T-helper 22 cell (primary cell): ENCODE results near the gene ALPG.
"Not testable (repeated sequence)": the region's sequence is repeated elsewhere in the genome, so short reads cannot be mapped to it uniquely, and the experiment has no call there.

ENCODE experiments used
- DNase-seq: peaks from one replicate; pipeline ENCODE4 v3.0.0-alpha.2; 2020; ENCODE audit warnings: low read depth

ALPG gene

DNA sequence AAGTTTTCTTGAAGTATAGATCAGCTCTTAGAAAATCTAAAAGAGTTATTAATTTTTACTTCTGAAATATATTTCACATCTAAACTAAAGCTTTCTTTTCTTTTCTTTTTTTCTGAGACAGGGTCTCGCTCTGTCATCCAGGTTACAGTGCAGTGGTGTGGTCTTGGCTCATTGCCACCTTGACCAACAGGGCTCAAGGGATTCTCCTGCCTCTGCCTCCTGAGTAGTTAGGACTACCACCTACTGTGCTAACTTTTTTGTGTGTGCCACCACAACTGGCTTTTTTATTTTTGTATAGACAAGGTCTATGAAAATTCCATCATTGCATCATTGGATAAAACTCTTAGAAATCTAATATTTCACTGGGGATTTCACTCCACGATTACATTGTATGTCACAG, 10.0 kb upstream of the ALPG start:
- DNase-seq = no peak

DNA sequence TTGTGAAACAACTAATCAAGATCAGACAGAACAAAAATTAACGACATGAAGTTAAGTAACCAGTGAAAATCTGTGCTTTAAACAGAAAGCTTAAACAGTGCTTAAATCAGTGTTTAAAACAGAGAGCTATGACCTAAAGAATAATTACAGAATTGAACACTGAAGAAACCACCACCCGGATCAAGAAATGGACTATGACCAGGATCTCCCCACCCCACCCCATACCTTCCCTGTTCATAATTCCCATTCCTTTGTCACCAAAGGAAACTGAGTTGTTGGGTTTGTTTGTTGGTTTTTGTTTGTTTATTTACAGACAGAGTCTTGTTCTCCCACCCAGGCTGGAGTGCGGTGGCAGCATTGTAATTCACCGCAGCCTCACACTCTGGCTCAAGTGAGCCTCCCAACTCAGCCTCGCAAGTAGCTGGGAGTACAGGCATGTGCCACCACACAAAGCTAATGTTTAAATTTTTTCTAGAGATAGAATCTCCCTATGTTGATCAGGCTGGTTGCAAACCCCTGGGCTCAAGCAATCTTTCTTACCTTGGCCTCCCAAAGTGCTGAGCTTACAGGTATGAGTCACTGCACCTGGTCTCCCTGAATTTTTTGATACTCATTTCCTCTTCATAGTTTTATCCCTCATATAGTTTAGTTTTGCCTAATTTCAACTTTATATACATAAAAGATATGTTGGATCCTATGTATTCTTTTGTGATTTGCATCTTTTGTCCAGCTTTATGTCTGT, 8.2 kb upstream of the ALPG start:
- no peak for DNase-seq

DNA sequence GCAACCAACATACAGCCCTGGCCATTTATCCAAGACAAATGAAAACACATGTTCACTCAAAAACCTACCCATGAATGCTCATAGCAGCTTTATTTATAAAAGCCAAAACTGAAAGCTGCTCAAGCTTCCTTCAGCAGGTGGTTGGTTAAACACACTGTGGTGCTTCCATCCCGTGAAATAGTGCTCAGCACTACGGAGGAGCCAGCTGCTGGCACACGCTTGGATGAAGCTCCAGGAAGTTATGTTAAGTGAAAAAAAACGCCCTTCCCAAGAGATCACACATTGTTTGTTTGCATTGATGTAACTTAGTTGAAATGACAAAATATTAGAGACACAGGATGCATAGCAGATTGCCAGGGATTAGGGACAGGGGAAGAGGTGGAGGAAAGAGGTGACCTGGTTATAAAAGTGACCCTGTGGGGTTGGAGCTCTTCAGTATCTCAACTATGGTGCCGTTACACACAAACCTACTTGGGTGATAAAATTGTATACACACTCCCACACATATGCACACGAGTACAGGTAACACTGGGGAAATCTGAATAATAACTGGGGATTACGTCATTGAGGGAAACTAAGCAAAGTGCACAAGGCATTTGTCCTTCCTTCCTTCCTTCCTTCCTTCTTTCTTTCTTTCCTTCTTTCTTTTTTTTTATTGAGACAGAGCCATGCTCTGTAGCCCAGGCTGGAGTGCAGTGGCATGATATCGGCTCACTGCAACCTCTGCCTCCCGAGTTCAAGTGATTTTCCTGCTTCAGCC, 6.2 kb upstream of the ALPG start:
- no peak for DNase-seq

DNA sequence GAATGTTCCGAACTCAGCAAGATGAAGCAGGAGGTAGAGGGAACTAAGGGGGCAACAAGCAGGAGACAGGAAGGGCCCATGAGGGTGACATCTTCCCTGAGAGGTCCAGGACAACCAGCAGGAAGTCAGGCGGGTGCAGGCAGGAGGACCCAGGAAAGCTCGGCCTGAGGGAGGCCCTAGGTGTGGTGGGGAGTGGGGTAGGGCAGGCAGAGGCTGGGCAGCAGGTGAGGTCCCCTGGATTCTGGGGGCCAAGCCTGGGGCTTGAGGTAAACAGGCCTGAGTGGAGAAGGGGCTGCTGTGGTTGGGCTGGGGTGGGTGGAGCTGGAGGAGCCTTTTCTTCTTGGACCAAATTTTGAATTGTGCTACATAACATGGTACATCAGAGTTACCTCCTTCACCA, 4.1 kb upstream of the ALPG start:
- DNase-seq = no peak

DNA sequence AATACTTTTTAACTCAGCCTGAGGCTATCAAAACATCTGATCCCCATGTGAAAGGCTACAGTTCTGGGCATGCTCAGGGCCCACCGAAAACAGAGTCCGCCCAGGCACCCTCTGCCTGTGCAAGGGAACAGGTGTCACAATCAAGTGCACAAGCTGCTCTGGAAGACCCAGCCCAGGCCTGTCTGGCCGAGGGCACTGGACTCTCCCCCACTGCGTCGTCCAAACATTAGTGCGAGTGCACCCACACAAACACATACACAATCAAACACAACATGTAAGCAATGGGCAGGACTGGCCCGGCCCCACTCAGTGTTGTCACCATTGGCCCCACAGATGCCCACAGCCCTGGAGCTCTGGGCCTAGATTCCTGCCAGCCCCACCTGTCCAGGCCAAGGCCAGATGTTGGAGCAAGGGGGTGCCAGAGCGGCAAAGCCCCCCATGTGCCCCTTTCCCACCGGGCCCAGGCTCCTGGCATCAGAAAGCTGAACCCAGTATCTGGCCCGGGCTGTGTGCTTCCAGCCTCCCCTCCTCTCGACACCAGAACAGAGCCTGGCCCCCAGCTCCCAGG, 617 bp upstream of the ALPG start:
- DNase-seq = no peak

DNA sequence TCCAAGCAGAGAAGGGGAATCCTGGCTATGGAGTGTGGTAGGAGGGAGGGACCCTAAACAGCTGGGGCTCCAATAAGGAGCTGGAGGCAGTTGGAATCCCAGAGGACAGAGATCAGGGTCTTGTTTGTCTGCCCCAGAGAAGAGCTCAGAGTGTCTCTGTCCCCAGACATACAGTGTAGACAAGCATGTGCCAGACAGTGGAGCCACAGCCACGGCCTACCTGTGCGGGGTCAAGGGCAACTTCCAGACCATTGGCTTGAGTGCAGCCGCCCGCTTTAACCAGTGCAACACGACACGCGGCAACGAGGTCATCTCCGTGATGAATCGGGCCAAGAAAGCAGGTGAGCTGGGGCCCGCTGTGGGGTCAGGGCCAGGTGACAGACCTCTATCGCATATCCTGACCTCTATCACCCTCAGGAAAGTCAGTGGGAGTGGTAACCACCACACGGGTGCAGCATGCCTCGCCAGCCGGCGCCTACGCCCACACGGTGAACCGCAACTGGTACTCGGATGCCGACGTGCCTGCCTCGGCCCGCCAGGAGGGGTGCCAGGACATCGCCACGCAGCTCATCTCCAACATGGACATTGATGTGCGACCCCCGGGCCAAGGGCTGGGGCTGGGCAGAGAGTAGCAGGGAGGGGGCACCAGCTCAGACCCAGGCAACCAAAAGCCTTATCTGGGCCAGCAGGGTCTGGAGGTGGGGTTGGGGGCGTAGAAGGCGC, 945 bp downstream of the ALPG start:
- DNase-seq = not testable (repeated sequence)

DNA sequence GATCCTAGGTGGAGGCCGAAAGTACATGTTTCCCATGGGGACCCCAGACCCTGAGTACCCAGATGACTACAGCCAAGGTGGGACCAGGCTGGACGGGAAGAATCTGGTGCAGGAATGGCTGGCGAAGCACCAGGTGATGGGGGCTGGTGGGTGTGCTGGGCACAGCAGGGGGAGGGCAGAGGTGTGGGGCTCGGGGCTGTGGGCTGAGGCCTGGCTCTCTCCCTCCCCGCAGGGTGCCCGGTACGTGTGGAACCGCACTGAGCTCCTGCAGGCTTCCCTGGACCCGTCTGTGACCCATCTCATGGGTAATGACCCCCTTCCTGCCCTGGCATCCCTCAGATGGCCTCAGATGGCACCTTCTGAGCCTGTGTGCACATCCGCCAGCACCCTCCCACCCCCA, 1.6 kb downstream of the ALPG start:
- not testable (repeated sequence) for DNase-seq

DNA sequence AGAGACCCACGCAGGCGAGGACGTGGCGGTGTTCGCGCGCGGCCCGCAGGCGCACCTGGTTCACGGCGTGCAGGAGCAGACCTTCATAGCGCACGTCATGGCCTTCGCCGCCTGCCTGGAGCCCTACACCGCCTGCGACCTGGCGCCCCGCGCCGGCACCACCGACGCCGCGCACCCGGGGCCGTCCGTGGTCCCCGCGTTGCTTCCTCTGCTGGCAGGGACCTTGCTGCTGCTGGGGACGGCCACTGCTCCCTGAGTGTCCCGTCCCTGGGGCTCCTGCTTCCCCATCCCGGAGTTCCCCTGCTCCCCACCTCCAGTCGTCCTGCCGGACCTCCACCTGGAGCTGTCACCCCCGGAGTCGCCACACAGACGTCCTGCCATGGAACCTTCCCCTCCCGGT, 3.0 kb downstream of the ALPG start:
- DNase-seq = not testable (repeated sequence)

DNA sequence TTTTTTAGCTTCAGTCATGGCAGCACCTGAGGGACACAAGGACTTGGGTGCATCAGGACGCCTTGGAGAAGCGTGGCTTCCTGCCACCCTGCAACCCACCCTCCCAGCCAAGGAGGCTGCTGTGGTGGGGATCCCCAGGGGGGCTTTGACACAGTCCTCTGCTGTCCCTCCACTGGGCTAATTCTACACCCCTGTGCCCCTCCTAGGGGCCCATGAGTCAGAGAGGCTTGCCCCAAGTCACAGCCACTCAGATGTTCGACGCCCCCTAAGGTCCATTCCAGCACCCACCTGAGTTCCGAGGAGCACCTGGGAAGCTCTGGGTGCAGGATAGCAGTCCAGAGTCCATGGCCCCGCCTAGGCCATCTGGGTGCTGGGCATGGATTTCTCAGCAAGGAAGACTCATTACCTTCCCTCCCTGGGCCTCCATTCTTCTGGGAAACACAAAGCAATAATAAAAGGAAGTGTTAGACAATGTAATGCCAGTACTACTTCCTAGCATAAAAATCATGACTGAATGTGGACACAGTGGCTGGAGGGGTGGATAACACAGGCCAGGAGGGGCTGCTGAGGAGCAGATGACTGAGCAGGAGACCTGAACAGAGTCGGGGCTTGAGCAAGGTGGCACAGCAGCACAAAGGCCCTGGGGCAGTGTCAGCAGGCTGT, 3.7 kb downstream of the ALPG start:
- DNase-seq = no peak

DNA sequence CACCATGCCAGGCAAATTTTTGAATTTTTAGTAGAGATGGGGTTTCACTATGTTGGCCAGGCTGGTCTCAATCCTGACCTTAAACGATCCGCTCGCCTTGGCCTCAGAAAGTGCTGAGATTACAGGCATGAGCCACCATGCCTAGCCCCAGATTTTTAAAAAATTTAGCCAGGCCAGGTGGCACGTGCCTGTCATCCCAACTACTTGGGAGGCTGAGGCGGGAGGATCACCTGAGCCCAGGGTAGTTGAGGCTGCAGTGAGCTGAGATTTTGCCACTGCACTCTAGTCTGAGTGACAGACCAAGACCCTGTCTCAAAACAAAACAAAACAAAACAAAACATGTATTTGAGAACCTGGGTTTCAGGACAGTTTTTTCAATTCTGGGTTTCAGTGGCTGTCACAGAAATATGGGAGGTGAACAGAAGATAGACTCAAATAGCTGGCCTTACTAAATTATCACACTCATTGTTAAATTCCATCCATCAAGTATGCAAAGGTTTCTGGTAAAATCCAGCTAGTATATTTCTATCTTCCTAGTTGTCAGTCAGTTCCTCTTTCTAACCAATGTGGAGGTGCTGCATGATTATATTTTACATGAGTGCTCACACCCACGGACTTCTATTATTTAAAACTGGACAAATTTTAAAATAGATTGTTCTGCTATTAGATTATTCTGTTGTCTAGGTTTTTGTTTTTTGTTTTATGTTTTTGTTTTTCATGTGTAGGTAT, 5.4 kb downstream of the ALPG start:
- DNase-seq = no peak

DNA sequence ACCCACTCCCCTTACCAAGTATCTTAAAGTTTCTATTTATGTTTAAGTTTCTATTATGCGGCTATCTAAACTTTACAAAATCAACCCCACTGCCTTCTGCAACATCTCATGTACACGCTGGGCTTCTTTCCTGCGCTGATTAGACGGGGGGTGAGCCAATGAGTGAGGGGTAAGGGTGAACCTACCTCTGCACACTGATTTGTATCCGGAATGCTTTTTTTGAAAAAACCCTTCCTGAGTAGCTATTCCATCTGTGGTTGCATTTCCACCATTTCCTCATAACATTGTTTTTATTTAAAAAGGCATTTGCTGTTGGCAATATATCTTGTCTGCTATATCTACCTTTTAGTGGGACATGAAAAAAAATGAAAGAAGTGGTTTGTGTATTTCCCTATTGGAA, 6.3 kb downstream of the ALPG start:
- no peak for DNase-seq

DNA sequence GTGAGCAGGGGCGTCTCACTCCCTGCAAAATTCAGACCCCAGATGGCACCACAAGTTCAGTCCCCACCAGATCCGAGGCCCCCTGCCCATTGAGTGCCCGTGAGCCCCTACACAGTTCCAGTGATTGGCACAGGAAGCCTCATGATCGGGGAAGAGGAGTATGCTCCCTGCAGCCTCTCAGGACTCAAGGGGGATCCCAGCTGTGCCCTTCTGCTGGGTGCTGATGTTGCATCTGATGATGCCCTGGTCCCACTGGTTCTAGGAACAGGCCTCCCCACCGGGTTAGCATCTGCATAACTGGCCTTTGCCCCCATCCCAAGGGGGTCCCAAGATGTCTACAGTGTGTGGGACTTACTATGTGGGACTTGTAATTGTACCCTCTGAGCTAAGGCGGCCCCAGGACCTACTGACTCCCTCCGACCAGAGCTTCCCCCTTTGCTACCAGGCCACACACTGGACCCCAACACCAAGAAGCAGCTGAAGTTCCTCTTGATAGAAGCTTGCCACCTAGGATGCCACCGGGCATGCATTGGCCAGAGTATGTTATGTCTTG, 8.6 kb downstream of the ALPG start:
- no peak for DNase-seq

DNA sequence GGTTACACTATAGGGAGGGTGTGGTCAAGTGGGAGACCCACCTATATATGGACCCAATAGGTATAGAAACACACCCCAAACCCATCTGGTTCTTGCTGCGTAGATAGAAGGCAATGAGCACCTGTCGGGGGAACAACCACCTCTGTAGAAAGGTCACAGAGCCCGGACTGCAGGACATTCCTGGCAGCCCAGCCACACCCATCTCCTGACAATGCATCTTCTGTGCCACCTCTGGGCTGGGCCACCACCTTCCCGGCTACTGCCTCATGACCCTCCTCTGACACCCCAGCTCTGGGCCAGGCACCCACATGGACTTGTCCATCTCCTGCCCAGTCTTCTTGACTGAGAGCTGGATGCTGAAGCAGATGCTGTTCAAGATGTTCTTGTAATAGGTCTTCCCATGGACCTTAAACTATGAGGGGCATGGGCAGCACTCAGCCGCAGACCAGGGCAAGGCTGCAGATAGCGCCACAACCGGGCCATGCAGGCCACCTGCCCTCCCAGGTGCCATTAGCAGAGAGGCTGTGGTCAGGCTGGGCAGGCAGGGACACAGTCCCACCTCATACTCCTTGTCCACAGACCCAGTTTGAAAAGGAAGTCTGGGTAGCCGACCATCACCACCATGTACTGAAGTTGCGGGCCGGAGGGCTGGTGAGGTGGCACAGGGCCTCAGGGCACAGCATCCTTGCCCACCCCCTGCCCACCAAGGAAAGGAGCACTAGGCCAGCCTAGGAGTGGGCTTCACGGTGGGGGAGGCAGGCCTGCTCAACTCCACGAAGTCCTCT, 9.3 kb downstream of the ALPG start:
- no peak for DNase-seq

DNA sequence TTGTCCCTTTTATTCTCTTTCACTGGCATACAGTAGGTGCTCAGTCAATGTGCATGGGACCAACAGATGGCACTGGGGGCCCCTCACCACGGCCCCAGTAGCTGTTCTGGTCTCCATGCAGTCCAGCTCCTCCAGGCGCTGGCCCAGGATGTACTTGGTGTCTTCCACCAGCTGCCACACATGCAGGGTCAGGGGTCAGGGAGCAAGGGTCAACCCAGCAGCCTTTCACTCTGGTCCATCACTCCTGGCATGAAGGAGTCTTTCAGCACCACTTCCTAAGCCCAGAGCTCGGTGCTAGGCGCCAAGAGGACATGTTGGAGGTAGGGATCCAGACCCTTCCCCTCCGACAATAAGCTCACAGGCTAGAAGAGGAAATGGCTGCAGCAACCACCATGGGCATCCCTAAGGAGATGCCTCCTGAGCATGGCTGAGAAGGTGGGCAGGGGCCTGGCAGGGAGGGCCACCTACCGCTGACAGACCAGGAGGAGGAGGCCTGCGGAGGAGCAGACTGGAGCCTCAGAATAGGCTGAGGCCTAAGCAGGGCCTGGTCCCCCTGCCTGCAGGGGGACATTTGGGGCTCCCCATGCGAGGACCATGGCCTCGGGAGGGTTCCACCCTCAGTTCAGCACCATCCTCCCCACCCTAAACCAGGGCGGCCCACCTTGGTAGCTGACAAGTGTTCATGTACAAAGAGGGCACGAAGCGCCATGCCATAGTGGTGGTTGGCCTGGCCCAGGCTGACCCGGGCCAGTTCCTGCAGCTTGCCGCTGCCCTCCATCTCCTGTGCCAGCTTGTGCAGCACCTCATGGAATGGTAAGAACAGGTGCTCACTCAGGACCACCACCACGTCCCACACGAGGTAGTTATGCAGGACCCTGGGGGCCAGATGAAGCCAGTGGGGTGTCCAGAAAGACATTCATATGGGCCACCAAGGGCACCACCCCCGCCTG, 10.2 kb downstream of the ALPG start:
- DNase-seq = no peak

DNA sequence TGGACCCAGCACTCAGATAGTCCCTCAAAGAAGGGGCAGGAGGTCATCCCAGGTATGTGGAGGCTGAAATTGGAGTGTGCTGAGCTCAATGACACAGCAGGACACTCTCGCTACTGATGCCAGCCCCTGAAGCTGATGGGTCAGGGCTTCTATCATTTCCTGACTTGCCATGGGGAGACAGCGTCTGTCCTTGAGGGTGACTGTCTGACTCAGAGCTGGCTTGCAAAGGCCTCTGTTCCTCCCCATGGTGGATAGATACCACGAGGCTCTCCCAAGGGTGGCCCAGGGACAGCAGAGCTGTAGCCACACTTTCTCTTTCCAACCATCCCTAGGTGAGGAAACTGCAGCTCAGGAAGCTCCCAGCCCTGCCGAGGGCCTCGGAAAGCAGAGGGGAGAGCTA, 10.8 kb downstream of the ALPG start:
- no peak for DNase-seq

DNA sequence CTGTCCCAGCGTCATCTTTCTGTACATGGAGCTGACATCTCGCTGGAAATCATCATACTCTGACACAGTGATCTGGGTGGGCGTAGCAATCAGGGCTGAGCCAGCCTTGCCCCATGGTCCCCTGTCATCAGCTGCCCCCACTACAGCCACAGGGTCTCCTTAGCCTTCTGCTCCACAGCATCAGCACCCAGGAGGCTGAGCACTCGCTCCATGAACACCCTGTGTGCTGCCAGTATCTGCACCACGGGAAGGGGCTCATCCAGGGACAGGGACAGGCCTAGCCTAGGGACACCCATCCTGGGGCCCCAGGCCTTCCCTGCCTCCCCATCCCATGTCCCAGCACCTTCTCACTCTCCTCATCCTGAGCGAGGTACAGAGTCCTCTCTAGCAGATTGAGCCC, 11.4 kb downstream of the ALPG start:
- no peak for DNase-seq

DNA sequence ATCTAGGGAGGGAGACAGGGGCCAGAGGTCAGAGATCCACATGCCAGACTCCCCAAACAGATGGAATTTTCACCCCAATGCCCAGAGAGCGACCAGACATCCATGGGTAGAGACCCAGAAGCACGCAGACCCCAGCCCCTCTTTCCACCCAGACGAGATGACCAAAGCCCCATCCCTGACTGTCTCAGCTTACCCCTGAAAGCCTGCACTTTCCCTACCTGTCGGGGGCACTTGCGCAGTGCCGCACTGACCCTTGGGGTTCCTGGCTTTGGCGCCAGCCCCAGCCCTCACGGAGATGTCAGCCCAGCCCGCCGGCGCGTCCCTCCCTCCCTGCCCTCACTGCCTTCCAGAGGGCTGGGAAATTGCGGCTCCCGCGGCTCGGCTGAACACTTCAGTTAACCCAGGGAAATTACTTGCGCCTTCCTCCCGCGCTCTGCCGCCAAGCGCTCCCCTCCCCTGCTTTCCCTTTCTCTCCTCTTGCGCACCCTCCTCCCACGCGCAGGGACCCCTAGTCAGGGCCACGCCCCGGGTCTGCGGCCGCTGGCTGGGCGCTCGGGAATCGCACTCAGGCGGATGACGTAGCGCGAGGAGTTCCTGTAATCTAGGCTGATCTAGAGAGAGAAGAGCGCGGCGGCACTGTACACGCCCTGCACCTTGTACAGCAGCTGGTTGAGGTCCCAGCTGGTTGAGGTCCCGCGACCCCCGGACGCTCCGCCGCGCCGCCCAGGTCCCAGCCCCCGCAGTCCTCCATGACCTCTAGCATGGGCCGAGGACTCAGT, 12.0 kb downstream of the ALPG start:
- DNase-seq = no peak
